GM12873 (cell line): Measurements from ENCODE around the gene PGAP3.

Experiments
- TF ChIP-seq, protein P1 (sequence below): IDR thresholded peaks from 2 replicates; pipeline ENCODE4 v1.5.1; 2012; ENCODE audit warnings: low read depth, mild to moderate bottlenecking, moderate library complexity, low read length, control low read depth; ENCODE audit not compliant: insufficient read depth; ENCODE audit errors: missing control alignments

Gene PGAP3

DNA sequence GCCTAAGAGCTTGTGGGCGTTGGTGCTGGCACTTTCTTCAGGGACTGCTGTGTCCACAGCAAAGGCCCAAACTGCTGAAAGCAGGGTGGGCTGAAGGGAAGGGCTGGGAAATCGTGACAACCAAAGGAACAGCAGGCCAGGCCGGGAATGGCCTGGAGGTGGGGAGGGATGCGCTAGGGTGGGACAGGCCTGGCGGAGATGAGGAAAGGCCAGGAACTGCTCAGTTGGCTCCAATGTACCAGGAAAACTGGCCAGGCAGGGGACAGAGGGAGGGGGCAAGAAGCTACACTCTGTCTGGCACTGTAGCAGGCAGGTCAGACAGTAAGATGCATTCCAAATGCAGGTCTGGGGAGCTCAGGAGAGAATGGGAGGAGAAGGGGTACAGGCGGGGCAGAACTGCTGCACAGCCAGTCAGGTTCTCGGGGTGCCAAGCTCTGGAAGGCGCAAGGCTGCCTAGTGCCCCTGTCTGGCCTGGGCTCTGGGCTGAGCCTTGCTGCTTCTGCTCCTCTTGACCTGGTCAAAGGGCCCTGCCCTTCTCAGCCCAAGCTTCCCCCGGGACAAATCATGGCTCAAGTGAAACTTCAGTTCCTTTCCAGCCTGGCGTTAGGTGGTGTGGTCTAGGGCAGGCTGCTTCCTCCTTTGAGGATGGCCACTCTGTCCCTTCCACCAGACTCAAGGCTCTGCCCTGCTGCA lies 12.3 kb downstream of the PGAP3 start:
- TF ChIP-seq, protein P1, sequence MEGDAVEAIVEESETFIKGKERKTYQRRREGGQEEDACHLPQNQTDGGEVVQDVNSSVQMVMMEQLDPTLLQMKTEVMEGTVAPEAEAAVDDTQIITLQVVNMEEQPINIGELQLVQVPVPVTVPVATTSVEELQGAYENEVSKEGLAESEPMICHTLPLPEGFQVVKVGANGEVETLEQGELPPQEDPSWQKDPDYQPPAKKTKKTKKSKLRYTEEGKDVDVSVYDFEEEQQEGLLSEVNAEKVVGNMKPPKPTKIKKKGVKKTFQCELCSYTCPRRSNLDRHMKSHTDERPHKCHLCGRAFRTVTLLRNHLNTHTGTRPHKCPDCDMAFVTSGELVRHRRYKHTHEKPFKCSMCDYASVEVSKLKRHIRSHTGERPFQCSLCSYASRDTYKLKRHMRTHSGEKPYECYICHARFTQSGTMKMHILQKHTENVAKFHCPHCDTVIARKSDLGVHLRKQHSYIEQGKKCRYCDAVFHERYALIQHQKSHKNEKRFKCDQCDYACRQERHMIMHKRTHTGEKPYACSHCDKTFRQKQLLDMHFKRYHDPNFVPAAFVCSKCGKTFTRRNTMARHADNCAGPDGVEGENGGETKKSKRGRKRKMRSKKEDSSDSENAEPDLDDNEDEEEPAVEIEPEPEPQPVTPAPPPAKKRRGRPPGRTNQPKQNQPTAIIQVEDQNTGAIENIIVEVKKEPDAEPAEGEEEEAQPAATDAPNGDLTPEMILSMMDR = no peak

DNA sequence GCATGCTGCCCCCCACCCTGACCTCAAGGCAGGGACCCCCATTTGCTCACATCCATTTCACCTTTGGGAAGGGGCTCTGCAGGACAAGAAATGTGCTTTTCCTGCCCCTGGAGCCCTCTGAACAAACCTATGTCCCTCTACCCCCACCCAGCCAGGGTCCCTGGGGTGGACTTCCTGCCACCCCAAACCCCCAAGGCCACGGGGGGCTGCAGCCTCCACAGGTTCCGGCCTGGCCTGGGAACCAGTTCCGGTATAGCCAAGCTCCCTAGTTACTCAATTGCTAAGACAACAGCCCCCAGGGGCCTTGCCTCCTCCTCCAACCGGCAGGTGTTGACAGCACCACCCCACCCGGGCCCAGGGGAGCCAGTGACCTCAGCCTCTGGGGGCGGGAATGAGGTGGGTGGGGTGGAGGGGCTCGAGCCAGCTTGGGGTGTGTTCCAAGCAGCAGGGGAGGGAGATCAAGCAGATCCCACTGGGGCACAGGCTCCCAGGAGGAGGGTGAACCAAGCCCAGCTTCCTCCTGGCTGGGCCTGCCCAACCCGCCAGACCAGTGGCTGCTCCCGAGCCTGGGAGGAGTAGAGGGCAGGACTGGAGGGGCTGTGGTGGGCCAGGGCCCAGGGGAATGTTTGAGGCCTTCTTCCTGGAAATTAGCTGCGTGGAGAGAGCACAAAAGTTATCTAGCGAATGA lies 13.0 kb downstream of the PGAP3 start:
- TF ChIP-seq, protein P1 = no peak

DNA sequence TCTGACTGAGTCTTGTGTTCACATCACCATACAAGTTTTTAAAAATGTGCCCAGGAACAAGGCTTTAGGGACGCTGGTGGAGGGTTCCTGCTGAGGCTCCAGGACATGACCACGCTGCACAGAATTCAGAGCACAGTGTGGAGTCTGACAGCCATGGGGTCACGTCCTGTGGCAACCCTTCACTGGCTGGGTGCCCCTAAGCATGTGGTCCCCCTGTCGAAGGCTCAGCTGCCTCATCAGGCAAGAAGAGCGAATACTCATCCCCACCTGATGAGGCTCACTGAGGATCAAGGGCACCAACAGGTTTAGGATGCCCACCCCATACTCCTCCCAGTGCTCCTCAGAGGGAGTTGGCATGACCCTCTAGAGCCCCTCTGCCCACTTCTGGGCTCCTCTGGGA lies 13.7 kb downstream of the PGAP3 start:
- TF ChIP-seq, protein P1 = no peak

DNA sequence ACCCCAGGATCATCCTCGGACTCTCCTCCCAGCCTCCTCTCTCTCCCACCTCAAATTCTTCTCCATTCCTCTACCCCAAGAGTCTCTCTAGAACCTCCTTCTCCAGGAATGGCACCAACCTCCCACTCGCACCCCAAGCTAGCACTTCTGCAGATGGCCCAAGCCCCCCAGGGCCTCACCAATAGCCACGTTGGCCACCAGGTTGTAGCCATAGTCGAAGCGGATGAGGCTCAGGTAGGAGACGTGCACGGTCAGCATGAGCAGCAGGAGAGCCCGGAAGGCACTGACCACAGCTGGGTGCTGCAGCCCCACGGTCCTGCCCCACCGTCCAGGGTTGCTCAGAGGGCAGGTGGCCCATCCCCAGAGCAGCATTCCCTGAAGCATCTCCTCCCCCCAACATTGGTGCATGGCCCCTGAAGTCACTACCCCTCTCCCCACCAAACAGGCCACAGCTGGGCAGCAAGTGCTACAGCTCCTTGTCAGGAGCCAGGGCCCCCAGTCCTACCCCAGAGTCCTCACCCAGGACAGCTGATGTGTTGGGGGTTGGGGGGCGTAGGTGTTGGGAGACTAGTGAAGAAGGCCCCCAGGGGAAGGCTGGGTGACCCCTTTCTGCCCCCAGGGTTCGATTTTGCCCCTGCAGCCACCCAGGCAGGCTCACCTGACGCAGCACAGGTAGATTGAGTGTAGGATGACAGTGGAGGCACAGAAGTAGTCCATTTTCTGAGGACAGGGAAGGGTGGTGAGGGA lies 14.3 kb downstream of the PGAP3 start:
- TF ChIP-seq, protein P1 = no peak

DNA sequence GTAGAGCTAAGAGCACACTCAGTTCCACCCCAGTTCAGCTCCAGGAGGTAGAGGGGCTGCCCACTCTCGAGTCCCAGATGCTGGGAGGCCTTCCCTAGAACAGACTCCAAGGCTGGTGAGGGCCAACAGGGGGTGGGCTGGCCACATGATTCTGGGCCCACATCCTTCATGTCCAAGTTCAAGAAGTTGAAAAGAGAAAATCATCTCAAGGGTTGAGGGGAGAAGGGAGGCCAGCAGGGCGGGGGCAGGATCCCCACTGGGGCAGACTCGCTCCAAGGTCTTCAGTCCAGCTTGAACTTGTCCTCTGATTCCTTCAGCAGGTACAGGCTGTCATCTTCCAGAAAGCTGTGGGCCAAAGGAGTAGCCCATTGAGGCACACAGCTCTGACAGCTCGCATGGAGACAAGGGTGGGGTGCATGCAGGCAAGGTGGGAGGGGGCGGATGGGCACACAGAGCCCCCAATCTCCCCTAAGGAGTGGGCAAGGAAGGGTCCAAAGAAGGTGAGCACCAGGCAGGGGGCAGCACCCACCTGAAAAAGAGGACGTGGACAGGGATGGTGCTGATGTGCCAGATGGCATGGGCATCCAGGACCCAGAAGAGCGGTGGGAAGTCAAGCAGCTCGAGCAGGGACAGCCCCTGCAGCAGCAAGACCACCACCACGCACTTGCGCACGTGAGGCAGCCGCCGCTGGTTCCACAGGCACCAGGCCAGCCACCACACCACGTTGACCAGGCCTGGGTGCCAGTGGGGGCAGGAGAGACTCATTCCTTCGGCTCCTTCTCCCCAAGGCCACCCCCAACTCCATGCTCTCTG lies 15.1 kb downstream of the PGAP3 start:
- TF ChIP-seq, protein P1 = no peak

DNA sequence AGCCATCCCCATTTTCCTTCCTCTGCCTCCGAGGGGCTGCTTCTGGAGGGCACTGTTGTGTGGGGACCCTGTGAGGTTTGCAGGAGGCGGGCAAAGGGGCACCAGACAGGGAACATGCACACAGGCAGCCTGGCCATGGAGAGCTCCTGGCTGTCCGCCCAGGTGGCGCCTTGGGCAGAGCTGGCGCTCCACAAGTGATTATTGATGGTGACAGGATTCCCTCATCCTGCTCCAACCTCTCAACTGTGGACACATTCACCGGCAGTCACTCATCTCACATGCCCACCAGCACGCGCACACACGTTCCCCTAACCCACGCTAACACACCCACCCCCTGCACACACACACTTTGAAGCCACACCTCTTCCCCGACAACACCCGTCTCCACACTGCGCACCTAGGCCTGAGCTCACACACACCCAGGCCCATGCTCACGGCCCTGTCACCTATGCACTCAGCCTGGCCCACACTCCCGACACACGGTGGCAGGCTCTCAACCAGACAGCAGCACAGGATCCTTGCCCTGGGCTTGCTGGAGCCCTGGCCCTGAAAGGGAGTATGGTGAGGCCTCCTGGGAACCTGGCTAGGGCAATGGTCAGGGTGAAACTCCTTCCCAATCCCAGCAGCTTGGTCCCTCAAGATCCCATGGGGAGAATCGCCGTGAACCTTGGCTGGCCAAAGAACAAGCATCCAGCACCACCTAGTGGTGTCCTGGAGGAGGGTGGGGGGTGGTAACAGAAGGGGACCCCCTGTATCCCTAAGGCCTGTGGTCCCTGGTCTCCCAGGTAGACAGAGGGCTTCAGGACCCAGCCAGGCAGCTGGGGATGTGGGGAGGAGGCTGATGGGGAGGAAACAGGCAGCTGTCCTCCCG lies 16.0 kb downstream of the PGAP3 start:
- TF ChIP-seq, protein P1 = peak; percentile 66
